ENCODE data around the gene SORL1. TPM values are rescaled to one million over a fixed set of nuclear protein-coding genes. Genes with fewer than 3 reads are reported as not detected.

The SORL1 gene
- total RNA-seq, 4 donors from 2014 or later: 12.1 to 42.8 (median 21.0) TPM

GRCh38 chr11:121459413-121460017 lies 7.4 kb downstream of the SORL1 start:
- Histone ChIP-seq H3K27ac (no peak overlapping the region), H3K4me1 (peaks cover 6% of the 10 kb centered on the region), H3K9me3 (no peaks in the 10 kb centered on the region), H3K36me3 (no peaks in the 10 kb centered on the region), H3K27me3 (no peaks in the 10 kb centered on the region), H3K4me3 (no peak overlapping the region)
- no peak for TF ChIP-seq POLR2AphosphoS5 (IDR thresholded peaks at IDR 0.05)
- no peak for TF ChIP-seq CTCF (IDR thresholded peaks at IDR 0.05)
- no peak for TF ChIP-seq EP300 (IDR thresholded peaks at IDR 0.05)
- no peak for TF ChIP-seq POLR2A (IDR thresholded peaks at IDR 0.05)
- DNase-seq (ENCODE audit: low spot score in 2 of 2): no peak
- WGBS: 87% methylated on average over 7 of the region's 7 CpGs

GRCh38 chr11:121460941-121461514 lies 8.9 kb downstream of the SORL1 start:
- Histone ChIP-seq H3K27me3 (no peaks in the 10 kb centered on the region), H3K9me3 (no peaks in the 10 kb centered on the region), H3K4me1 (peaks cover 18% of the 10 kb centered on the region), H3K4me3 (no peak overlapping the region), H3K36me3 (no peaks in the 10 kb centered on the region), H3K27ac (no peak overlapping the region)
- TF ChIP-seq EP300 (IDR thresholded peaks at IDR 0.05) (no peak), POLR2AphosphoS5 (IDR thresholded peaks at IDR 0.05) (no peak), CTCF (IDR thresholded peaks at IDR 0.05) (no peak), POLR2A (IDR thresholded peaks at IDR 0.05) (no peak)
- 67% methylated on average over 4 of the region's 4 CpGs for WGBS
- DNase-seq (ENCODE audit: low spot score in 2 of 2): no peak

- H3K27ac ChIP-seq: no peak overlapping the region
Measured at GRCh38 chr11:121461843-121462242, 9.7 kb downstream of the SORL1 start.

DNA sequence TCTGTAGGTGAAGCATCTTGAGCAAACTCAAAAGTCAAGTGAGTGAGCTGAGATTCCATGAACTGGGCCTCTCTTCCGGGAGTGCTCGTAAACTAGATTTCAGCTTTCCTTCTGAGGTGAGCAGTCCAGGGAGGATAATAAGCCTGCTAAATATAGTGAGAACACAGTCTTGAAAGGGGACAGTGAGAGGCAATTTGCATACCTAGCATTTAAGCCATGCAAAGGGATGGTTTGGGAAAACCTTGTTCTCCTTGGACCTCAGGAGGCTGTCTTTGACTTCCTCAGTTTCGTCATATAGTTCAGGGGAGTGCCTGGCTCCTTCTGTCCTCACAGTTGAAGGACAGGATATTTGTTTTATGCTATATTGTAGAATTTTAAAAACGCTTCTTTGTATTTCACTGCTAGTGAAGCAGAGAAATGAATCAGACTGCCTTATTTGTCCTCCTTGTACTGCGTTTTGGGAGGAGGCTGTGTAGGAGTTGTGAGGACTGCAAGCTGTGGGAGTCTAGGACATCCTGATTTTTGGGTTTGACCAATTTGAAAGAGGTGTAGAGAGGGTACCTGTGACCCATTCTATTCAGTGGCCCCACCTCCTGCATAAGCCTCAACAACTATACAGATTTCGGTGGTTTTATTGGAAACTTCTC lies 11.7 kb downstream of the SORL1 start:
- Histone ChIP-seq H3K27me3 (no peaks in the 10 kb centered on the region), H3K4me3 (no peak overlapping the region), H3K36me3 (no peaks in the 10 kb centered on the region), H3K27ac (no peak overlapping the region), H3K4me1 (peaks cover 43% of the 10 kb centered on the region), H3K9me3 (no peaks in the 10 kb centered on the region)
- TF ChIP-seq POLR2AphosphoS5 (IDR thresholded peaks at IDR 0.05) (no peak), CTCF (IDR thresholded peaks at IDR 0.05) (no peak), POLR2A (IDR thresholded peaks at IDR 0.05) (no peak), EP300 (IDR thresholded peaks at IDR 0.05) (no peak)
- WGBS: 89% methylated on average over 6 of the region's 6 CpGs
- DNase-seq (ENCODE audit: low spot score in 2 of 2): no peak

More at GRCh38 chr11:121461843-121462242, 9.7 kb downstream of the SORL1 start:
- no peak for TF ChIP-seq POLR2AphosphoS5 (IDR thresholded peaks at IDR 0.05)
- TF ChIP-seq CTCF (IDR thresholded peaks at IDR 0.05): no peak
- no peak for TF ChIP-seq POLR2A (IDR thresholded peaks at IDR 0.05)
- TF ChIP-seq EP300 (IDR thresholded peaks at IDR 0.05): no peak
- no peak overlapping the region for H3K4me3 ChIP-seq
- WGBS: 91% methylated on average over 7 of the region's 7 CpGs
- no peaks in the 10 kb centered on the region for H3K27me3 ChIP-seq
- H3K4me1 ChIP-seq: peaks cover 26% of the 10 kb centered on the region
- H3K9me3 ChIP-seq: no peaks in the 10 kb centered on the region
- no peaks in the 10 kb centered on the region for H3K36me3 ChIP-seq
- DNase-seq (ENCODE audit: low spot score in 2 of 2): no peak

DNA sequence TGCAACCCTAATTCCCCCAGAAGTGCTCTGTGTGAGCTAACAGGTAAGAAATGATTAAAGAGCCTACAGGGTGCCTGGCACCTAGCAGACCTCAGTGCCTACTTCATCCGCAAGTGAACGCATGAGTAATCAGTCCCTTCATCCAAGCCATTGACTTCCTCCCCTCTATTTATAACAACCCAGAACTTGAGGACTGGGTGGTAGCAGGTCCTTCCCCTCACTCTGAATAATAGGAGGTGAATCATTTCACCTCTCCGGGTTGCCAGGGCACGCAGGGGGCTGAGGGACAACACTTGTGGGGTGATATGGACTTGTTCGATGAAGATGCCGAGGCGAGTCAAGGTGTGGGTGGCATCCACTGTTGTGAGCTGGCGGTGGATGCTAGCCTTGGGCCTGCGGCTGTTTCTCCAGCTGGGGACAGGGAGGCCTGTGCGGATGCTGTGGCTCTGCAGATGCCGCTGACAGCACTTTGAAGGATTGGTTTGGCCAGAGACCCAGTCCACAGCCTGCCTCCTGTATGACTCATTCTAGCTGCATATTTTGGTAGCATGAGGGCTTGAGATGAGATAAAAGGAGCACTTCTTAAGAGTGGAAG lies 12.3 kb downstream of the SORL1 start:
- Histone ChIP-seq H3K4me1 (peaks cover 43% of the 10 kb centered on the region), H3K36me3 (no peaks in the 10 kb centered on the region), H3K4me3 (no peak overlapping the region), H3K27me3 (no peaks in the 10 kb centered on the region), H3K27ac (no peak overlapping the region), H3K9me3 (no peaks in the 10 kb centered on the region)
- WGBS: 38% methylated on average over 11 of the region's 11 CpGs
- peak in 1 of 2 donors; percentile 77 for DNase-seq (ENCODE audit: low spot score in 2 of 2)
- TF ChIP-seq POLR2A (IDR thresholded peaks at IDR 0.05) (no peak), CTCF (IDR thresholded peaks at IDR 0.05) (no peak), EP300 (IDR thresholded peaks at IDR 0.05) (no peak), POLR2AphosphoS5 (IDR thresholded peaks at IDR 0.05) (no peak)

All from suprapubic skin (tissue), 4 donors.